PFSK-1 (cell line): Measurements from ENCODE around the gene RALGAPA2.

Experiments
- POLR2AphosphoS5 ChIP-seq: IDR thresholded peaks from 2 replicates; pipeline ENCODE4 v1.6.1; 2012; ENCODE audit warnings: low read depth, mild to moderate bottlenecking, control low read depth, low read length, moderate library complexity
- SIN3A ChIP-seq: IDR thresholded peaks from 2 replicates; pipeline ENCODE4 v1.6.1; 2012; ENCODE audit warnings: mild to moderate bottlenecking, low read length, moderate library complexity, borderline replicate concordance; ENCODE audit not compliant: insufficient read depth
- TAF1 ChIP-seq: IDR thresholded peaks from 2 replicates; pipeline ENCODE4 v1.6.1; 2012; ENCODE audit warnings: low read length, control low read depth, borderline replicate concordance; ENCODE audit not compliant: insufficient read depth
- TF ChIP-seq, protein P1 (sequence below), 2 experiments: IDR thresholded peaks; 2 replicates each; pipeline versions ENCODE4 v1.6.1 to v1.8.0; 2011 to 2012; ENCODE audit warnings: low read depth in 2 of 2, low read length in 2 of 2, control low read depth in 1 of 2, inconsistent platforms in 1 of 2, mild to moderate bottlenecking in 1 of 2, moderate library complexity in 1 of 2; ENCODE audit not compliant: insufficient read depth in 1 of 2

DNA sequence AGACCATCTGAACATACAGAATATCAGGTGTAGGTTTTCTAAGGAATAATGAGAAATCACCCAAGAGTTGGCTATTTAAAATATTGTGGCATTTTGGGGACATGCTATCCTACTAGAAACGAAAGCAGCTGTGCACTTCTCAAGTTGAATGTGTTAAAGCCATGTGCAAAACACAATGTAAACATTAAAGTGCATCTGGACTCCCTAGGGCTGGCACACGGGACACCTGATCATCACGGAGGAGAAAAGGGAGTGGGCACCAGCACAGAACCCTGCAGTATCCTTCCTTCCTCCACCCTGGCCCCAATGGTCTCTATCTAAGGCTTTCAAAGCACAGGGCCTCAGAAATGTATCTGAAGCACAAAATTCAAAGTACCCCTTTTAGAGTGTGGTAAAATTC, 250.3 kb downstream of the RALGAPA2 start:
- TF ChIP-seq POLR2AphosphoS5 (no peak), TAF1 (no peak), SIN3A (no peak)
- TF ChIP-seq, protein P1, sequence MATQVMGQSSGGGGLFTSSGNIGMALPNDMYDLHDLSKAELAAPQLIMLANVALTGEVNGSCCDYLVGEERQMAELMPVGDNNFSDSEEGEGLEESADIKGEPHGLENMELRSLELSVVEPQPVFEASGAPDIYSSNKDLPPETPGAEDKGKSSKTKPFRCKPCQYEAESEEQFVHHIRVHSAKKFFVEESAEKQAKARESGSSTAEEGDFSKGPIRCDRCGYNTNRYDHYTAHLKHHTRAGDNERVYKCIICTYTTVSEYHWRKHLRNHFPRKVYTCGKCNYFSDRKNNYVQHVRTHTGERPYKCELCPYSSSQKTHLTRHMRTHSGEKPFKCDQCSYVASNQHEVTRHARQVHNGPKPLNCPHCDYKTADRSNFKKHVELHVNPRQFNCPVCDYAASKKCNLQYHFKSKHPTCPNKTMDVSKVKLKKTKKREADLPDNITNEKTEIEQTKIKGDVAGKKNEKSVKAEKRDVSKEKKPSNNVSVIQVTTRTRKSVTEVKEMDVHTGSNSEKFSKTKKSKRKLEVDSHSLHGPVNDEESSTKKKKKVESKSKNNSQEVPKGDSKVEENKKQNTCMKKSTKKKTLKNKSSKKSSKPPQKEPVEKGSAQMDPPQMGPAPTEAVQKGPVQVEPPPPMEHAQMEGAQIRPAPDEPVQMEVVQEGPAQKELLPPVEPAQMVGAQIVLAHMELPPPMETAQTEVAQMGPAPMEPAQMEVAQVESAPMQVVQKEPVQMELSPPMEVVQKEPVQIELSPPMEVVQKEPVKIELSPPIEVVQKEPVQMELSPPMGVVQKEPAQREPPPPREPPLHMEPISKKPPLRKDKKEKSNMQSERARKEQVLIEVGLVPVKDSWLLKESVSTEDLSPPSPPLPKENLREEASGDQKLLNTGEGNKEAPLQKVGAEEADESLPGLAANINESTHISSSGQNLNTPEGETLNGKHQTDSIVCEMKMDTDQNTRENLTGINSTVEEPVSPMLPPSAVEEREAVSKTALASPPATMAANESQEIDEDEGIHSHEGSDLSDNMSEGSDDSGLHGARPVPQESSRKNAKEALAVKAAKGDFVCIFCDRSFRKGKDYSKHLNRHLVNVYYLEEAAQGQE (IDR thresholded peaks at IDR 0.05; ENCODE audit: insufficient read depth in 1 of 2, low read depth in 2 of 2, low read length in 2 of 2): no peak
